CD4-positive, alpha-beta memory T cell (primary cell): ENCODE results near the gene GNAZ. TPM values are rescaled to one million over a fixed set of nuclear protein-coding genes. Genes with fewer than 3 reads are reported as not detected.

Experiments used
- CTCF ChIA-PET: fragments of 350-600 bp; sonication (Branson Sonifier 250); formaldehyde crosslinking; loops from one replicate; lab custom pipeline; 2021; ENCODE audit warnings: inconsistent platforms; ENCODE audit not compliant: partially characterized antibody; lab: Charles Lee
- POLR2A ChIA-PET: fragments of 350-600 bp; sonication (Branson Sonifier 250); formaldehyde crosslinking; loops from one replicate; lab custom pipeline; 2021; ENCODE audit not compliant: partially characterized antibody; lab: Charles Lee
- DNase-seq, 5 donors: peaks; one replicate each; pipeline versions ENCODE4 v3.0.0 to v3.0.0-alpha.2; 2020 to 2022; ENCODE audit warnings: mixed read lengths in 1 of 5
- H3K27ac ChIP-seq: one replicate; pipeline ENCODE4 v1.7.0; 2013; ENCODE audit warnings: low read depth, low read length
- H3K27me3 ChIP-seq: 2 replicates; pipeline ENCODE4 v1.7.0; 2013; ENCODE audit warnings: mild to moderate bottlenecking, low read length, moderate library complexity; ENCODE audit not compliant: insufficient read depth
- H3K36me3 ChIP-seq: 2 replicates; pipeline ENCODE4 v1.7.0; 2013; ENCODE audit warnings: mild to moderate bottlenecking, low read length, moderate library complexity; ENCODE audit not compliant: insufficient read depth
- H3K4me1 ChIP-seq: 2 replicates; pipeline ENCODE4 v1.7.0; 2013; ENCODE audit warnings: mild to moderate bottlenecking, low read length, moderate library complexity; ENCODE audit not compliant: insufficient read depth
- H3K4me3 ChIP-seq, 2 donors: one replicate each; pipeline ENCODE4 v1.7.0; 2013; ENCODE audit warnings: low read length in 2 of 2, mild to moderate bottlenecking in 1 of 2
- H3K9me3 ChIP-seq, 2 donors: one replicate each; pipeline ENCODE4 v1.7.0; 2013; ENCODE audit warnings: low read length in 2 of 2, control low read depth in 1 of 2; ENCODE audit not compliant: control insufficient read depth in 1 of 2
- H3K27ac Mint-ChIP-seq, 7 donors: one replicate each; pipeline ENCODE4 v1.8.0; 2020 to 2021; ENCODE audit warnings: mixed read lengths in 7 of 7, mild to moderate bottlenecking in 6 of 7, inconsistent platforms in 3 of 7, moderate library complexity in 3 of 7
- H3K27me3 Mint-ChIP-seq, 2 donors: one replicate each; pipeline ENCODE4 v1.8.0; 2020 to 2021; ENCODE audit warnings: mixed read lengths in 2 of 2
- H3K36me3 Mint-ChIP-seq, 2 donors: one replicate each; pipeline ENCODE4 v1.8.0; 2020 to 2021; ENCODE audit warnings: mixed read lengths in 2 of 2, inconsistent platforms in 1 of 2, mild to moderate bottlenecking in 1 of 2
- H3K4me1 Mint-ChIP-seq, 4 donors: one replicate each; pipeline ENCODE4 v1.8.0; 2020 to 2021; ENCODE audit warnings: mixed read lengths in 4 of 4, mild to moderate bottlenecking in 1 of 4
- H3K4me3 Mint-ChIP-seq, 8 donors: one replicate each; pipeline ENCODE4 v1.8.0; 2020 to 2021; ENCODE audit warnings: mixed read lengths in 8 of 8, mild to moderate bottlenecking in 7 of 8, moderate library complexity in 6 of 8, inconsistent platforms in 3 of 8
- H3K9me3 Mint-ChIP-seq, 8 donors: one replicate each; pipeline ENCODE4 v1.8.0; 2020 to 2021; ENCODE audit warnings: mixed read lengths in 8 of 8, mild to moderate bottlenecking in 5 of 8, inconsistent platforms in 3 of 8, moderate library complexity in 1 of 8
- intact Hi-C: fragments of 100-400 bp; cut with micrococcal nuclease; formaldehyde crosslinking; loops from one replicate; pipeline ENCODE4 v1.15.1; 2023
- polyA plus RNA-seq, 2 donors: library from polyadenylated mRNA; unstranded; fragments of 300-500 nt; fragmentation: Illumina TruSeq; gene quantifications; one replicate each; pipeline ENCODE4 v1.2.3, GENCODE V29; 2021
- total RNA-seq, 2 experiments: library from RNA; stranded (reverse); gene quantifications; one replicate each; pipeline ENCODE4 v1.2.3, GENCODE V29; 2021

GNAZ gene
- total and polyA plus RNA-seq, 4 experiments from 2014 or later: 0.05 to 0.76 (median 0.36) TPM; not detected in 1

- intact Hi-C loops: no loop called here
- H3K9me3 ChIP-seq: no peaks in the 10 kb centered on the region
Measured at GRCh38 chr22:23108249-23109078, 38.1 kb downstream of the GNAZ start.

GRCh38 chr22:23109079-23109347 lies 38.7 kb downstream of the GNAZ start:
- H3K27ac ChIP-seq: no peak overlapping the region
- H3K4me1 ChIP-seq: no peaks in the 10 kb centered on the region
- no peaks in the 10 kb centered on the region for H3K9me3 ChIP-seq
- H3K36me3 ChIP-seq: no peaks in the 10 kb centered on the region
- ChIA-PET POLR2A (no interaction called here), CTCF (interaction anchor here (0.6 to 1.8 kb wide), 3 partner anchors 19 to 150 kb away, joined by 4 to 7 read pairs (median 4); no protein-coding TSS in a partner anchor)
- DNase-seq: no peak
- intact Hi-C loops: no loop called here
- H3K27me3 ChIP-seq: no peaks in the 10 kb centered on the region
- Mint-ChIP-seq H3K4me1 (no peaks in the 10 kb centered on the region), H3K36me3 (no peaks in the 10 kb centered on the region), H3K4me3 (no peak overlapping the region), H3K27ac (no peak overlapping the region), H3K27me3 (no peaks in the 10 kb centered on the region), H3K9me3 (peaks cover 0 to 1% (median 0%) of the 10 kb centered on the region in 8 donors)
- no peak overlapping the region for H3K4me3 ChIP-seq

More at GRCh38 chr22:23108249-23109078, 38.1 kb downstream of the GNAZ start:
- H3K27ac ChIP-seq: no peak overlapping the region
- no peaks in the 10 kb centered on the region for H3K27me3 ChIP-seq
- Mint-ChIP-seq H3K36me3 (no peaks in the 10 kb centered on the region), H3K9me3 (peaks cover 0 to 1% (median 0%) of the 10 kb centered on the region in 8 donors), H3K27me3 (no peaks in the 10 kb centered on the region), H3K4me1 (no peaks in the 10 kb centered on the region), H3K27ac (peak overlapping the region in 3 of 7 donors; percentile 31 to 69 (median 35)), H3K4me3 (no peak overlapping the region)
- H3K4me3 ChIP-seq: no peak overlapping the region
- H3K36me3 ChIP-seq: no peaks in the 10 kb centered on the region
- DNase-seq: no peak
- POLR2A ChIA-PET: no interaction called here
- CTCF ChIA-PET: interaction anchor here (1.2 to 1.8 kb wide), 2 partner anchors 19 to 149 kb away, joined by 4 read pairs; no protein-coding TSS in a partner anchor
- no peaks in the 10 kb centered on the region for H3K4me1 ChIP-seq

- intact Hi-C loops: no loop called here
- no peak for DNase-seq
- Histone ChIP-seq H3K4me3 (no peak overlapping the region), H3K36me3 (no peaks in the 10 kb centered on the region), H3K27ac (no peak overlapping the region), H3K27me3 (no peaks in the 10 kb centered on the region), H3K4me1 (no peaks in the 10 kb centered on the region), H3K9me3 (no peaks in the 10 kb centered on the region)
- ChIA-PET POLR2A (no interaction called here), CTCF (interaction anchor here (0.6 to 1.8 kb wide), 2 partner anchors 18 to 25 kb away, joined by 4 to 7 read pairs; no protein-coding TSS in a partner anchor)
- Mint-ChIP-seq H3K4me1 (no peaks in the 10 kb centered on the region), H3K9me3 (peaks cover 0 to 1% (median 0%) of the 10 kb centered on the region in 8 donors), H3K27ac (peak overlapping the region in 1 of 7 donors; percentile 64), H3K27me3 (no peaks in the 10 kb centered on the region), H3K4me3 (no peak overlapping the region), H3K36me3 (no peaks in the 10 kb centered on the region)
Measured at GRCh38 chr22:23109441-23109978, 39.2 kb downstream of the GNAZ start.

- no peaks in the 10 kb centered on the region for H3K36me3 ChIP-seq
- no peak overlapping the region for H3K4me3 Mint-ChIP-seq
- H3K4me1 ChIP-seq: no peaks in the 10 kb centered on the region
- H3K27me3 Mint-ChIP-seq: no peaks in the 10 kb centered on the region
- H3K27ac Mint-ChIP-seq: no peak overlapping the region
- H3K36me3 Mint-ChIP-seq: no peaks in the 10 kb centered on the region
- H3K9me3 Mint-ChIP-seq: peaks cover 0 to 1% (median 0%) of the 10 kb centered on the region in 8 donors
- H3K4me3 ChIP-seq: no peak overlapping the region
- no peaks in the 10 kb centered on the region for H3K27me3 ChIP-seq
- intact Hi-C loops: no loop called here
- H3K4me1 Mint-ChIP-seq: no peaks in the 10 kb centered on the region
- no peaks in the 10 kb centered on the region for H3K9me3 ChIP-seq
- CTCF ChIA-PET: no interaction called here
- no peak for DNase-seq
- POLR2A ChIA-PET: no interaction called here
- H3K27ac ChIP-seq: no peak overlapping the region
Measured at GRCh38 chr22:23110190-23110921, 40.0 kb downstream of the GNAZ start.

- Mint-ChIP-seq H3K4me3 (no peak overlapping the region), H3K36me3 (no peaks in the 10 kb centered on the region), H3K4me1 (no peaks in the 10 kb centered on the region), H3K9me3 (peaks cover 0 to 1% (median 0%) of the 10 kb centered on the region in 8 donors), H3K27ac (no peak overlapping the region), H3K27me3 (no peaks in the 10 kb centered on the region)
- Histone ChIP-seq H3K27ac (no peak overlapping the region), H3K36me3 (no peaks in the 10 kb centered on the region), H3K4me3 (no peak overlapping the region), H3K27me3 (no peaks in the 10 kb centered on the region), H3K4me1 (no peaks in the 10 kb centered on the region), H3K9me3 (no peaks in the 10 kb centered on the region)
- peak in 1 of 5 donors; percentile 2 for DNase-seq
- CTCF ChIA-PET: no interaction called here
- intact Hi-C loops: no loop called here
- POLR2A ChIA-PET: no interaction called here
Measured at GRCh38 chr22:23110922-23111527, 40.7 kb downstream of the GNAZ start.

- H3K36me3 Mint-ChIP-seq: no peaks in the 10 kb centered on the region
- no peaks in the 10 kb centered on the region for H3K27me3 Mint-ChIP-seq
- no peaks in the 10 kb centered on the region for H3K4me1 ChIP-seq
- H3K4me3 Mint-ChIP-seq: no peak overlapping the region
- intact Hi-C loops: no loop called here
- H3K36me3 ChIP-seq: no peaks in the 10 kb centered on the region
- no peaks in the 10 kb centered on the region for H3K9me3 Mint-ChIP-seq
- H3K4me3 ChIP-seq: no peak overlapping the region
- POLR2A ChIA-PET: no interaction called here
- CTCF ChIA-PET: interaction anchor here (2.2 kb wide), 1 partner anchor 155 kb away, joined by 8 read pairs; no protein-coding TSS in a partner anchor
- no peak overlapping the region for H3K27ac ChIP-seq
- no peaks in the 10 kb centered on the region for H3K27me3 ChIP-seq
- no peaks in the 10 kb centered on the region for H3K9me3 ChIP-seq
- H3K4me1 Mint-ChIP-seq: no peaks in the 10 kb centered on the region
- H3K27ac Mint-ChIP-seq: peak overlapping the region in 2 of 7 donors; percentile 22 to 58
- peak in 1 of 5 donors; percentile 8 for DNase-seq
Measured at GRCh38 chr22:23112472-23113012, 42.2 kb downstream of the GNAZ start.
